Measurements from ENCODE around the gene SPAG8. TPM values are rescaled to one million over a fixed set of nuclear protein-coding genes. Genes with fewer than 3 reads are reported as not detected.

SPAG8 gene
- total and polyA plus RNA-seq, 10 of the 15 experiments (the other 5 are each of a cell fraction or from before 2014, with no cell fraction given): 0.40 to 1.1 (median 0.72) TPM

DNA sequence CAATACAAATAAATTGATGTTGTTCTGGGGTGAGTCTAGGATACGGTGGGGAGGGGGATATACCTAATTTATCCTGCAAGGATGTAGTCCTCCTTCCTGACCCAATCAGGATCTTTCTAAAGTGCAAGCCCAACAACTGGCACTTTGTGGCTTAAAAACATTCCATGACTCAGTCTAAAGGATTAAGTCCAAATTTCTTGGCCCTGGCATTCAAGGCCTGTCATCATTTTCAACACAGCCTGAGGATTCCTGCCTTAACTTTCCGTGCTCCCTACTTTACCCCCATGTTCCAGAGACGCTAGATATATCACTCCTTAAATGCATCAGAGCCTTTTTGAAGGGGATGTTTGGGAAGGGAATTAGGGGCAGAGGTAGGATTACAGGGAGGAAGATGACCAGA lies 15.4 kb upstream of the SPAG8 start:
- CTCF ChIA-PET: interaction anchor here (0.5 to 6.7 kb wide), 14 partner anchors 8 to 118 kb away, joined by 3 to 292 read pairs (median 14); partner anchors contain the start of genes HINT2 and SPAG8
- TF ChIP-seq NRF1 (conservative IDR thresholded peaks at IDR 0.05; ENCODE audit: low read depth, low read length) (no peak), SREBF2 (IDR thresholded peaks at IDR 0.05; ENCODE audit: low read length) (no peak), ZNF592 (IDR thresholded peaks at IDR 0.05) (no peak)
- H2AFZ ChIP-seq (ENCODE audit: control insufficient read depth, low read depth, low read length): no peak overlapping the region
- H3K4me2 ChIP-seq (ENCODE audit: control insufficient read depth, insufficient read depth): no peak overlapping the region
- no peak overlapping the region for H3K9ac ChIP-seq (ENCODE audit: control insufficient read depth, insufficient read depth, low read length)
- no peak for FAIRE-seq
- no peak overlapping the region for H3K27ac ChIP-seq (ENCODE audit: control insufficient read depth, insufficient read depth)
- SMC1A ChIA-PET (ENCODE audit: uncharacterized antibody, unreplicated experiment): interaction anchor here (0.6 to 5.0 kb wide), 5 partner anchors 15 to 132 kb away, joined by 3 to 117 read pairs (median 26); partner anchors contain the start of genes HINT2 and SPAG8
- H3K4me3 ChIP-seq: no peak overlapping the region
- no peaks in the 10 kb centered on the region for H3K36me3 ChIP-seq (ENCODE audit: control insufficient read depth in 2 of 2, insufficient read depth in 2 of 2, low read length in 1 of 2)
- peaks cover 3% of the 10 kb centered on the region for H3K4me1 ChIP-seq (ENCODE audit: control insufficient read depth, insufficient read depth, low read length)
- H3K79me2 ChIP-seq (ENCODE audit: control insufficient read depth, insufficient read depth, low read length): no peaks in the 10 kb centered on the region; the same call in 1 of the 2 replicates
- POLR2A ChIA-PET: interaction anchor here (0.7 kb wide), 1 partner anchor 69 kb away, joined by 5 read pairs; no protein-coding TSS in a partner anchor
- no peak for DNase-seq (ENCODE audit: low read depth, low spot score)
- no TSS peak for BruUV-seq (replicated peaks)
- intact Hi-C loops (cut with micrococcal nuclease; ENCODE audit: unreplicated experiment) (loop anchor here (10.0 kb wide), 1 partner anchor 173 kb away; the partner anchor contains the start of genes CCDC107, RMRP and SIT1), in situ Hi-C loops (cut with MboI) (loop anchor here (5.0 kb wide), 1 partner anchor 50 kb away; no protein-coding TSS in a partner anchor)
- WGBS (ENCODE audit: insufficient coverage, insufficient replicate concordance, low lambda C conversion rate, missing lambda C conversion rate): 61% methylated on average over 3 of the region's 3 CpGs
- no peaks in the 10 kb centered on the region for H3K27me3 ChIP-seq (replicated peaks in 1 of 2; ENCODE audit: control insufficient read depth in 2 of 2, insufficient read depth in 2 of 2, low read length in 1 of 2)
- no peak for ATAC-seq
- H4K20me1 ChIP-seq (ENCODE audit: control insufficient read depth, insufficient read depth): no peaks in the 10 kb centered on the region
- RAD21 ChIA-PET (ENCODE audit: unreplicated experiment): interaction anchor here (4.3 kb wide), 1 partner anchor 52 kb away, joined by 138 read pairs; no protein-coding TSS in a partner anchor
- H3K9me3 ChIP-seq (replicated peaks; ENCODE audit: control insufficient read depth, insufficient read depth, low read length): no peaks in the 10 kb centered on the region

Data from GM12878 (cell line).